OCI-LY7 (cell line): ENCODE results near the gene TBC1D32.

Experiments
- EZH2phosphoT487 ChIP-seq: fragments of 200-600 bp; sonication (generic); IDR thresholded peaks from 2 replicates; pipeline ENCODE4 v1.6.1; 2018; ENCODE audit warnings: low read depth, borderline replicate concordance, mild to moderate bottlenecking, mixed run types, antibody characterized with exemption, low read length, moderate library complexity, mixed read lengths
- TF ChIP-seq, protein P1 (sequence below): fragments of 200-600 bp; sonication (generic); conservative IDR thresholded peaks from 2 replicates; pipeline ENCODE4 v1.5.1; 2014; ENCODE audit warnings: mild to moderate bottlenecking, antibody characterized with exemption, low read length, moderate library complexity, mixed read lengths

- TF ChIP-seq, protein P1, sequence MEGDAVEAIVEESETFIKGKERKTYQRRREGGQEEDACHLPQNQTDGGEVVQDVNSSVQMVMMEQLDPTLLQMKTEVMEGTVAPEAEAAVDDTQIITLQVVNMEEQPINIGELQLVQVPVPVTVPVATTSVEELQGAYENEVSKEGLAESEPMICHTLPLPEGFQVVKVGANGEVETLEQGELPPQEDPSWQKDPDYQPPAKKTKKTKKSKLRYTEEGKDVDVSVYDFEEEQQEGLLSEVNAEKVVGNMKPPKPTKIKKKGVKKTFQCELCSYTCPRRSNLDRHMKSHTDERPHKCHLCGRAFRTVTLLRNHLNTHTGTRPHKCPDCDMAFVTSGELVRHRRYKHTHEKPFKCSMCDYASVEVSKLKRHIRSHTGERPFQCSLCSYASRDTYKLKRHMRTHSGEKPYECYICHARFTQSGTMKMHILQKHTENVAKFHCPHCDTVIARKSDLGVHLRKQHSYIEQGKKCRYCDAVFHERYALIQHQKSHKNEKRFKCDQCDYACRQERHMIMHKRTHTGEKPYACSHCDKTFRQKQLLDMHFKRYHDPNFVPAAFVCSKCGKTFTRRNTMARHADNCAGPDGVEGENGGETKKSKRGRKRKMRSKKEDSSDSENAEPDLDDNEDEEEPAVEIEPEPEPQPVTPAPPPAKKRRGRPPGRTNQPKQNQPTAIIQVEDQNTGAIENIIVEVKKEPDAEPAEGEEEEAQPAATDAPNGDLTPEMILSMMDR, result no peak
- TF ChIP-seq EZH2phosphoT487, result no peak
Observed at GRCh38 chr6:121242386-121242785, 91.9 kb downstream of the TBC1D32 start.
